Measurements from ENCODE around the gene KRT5. TPM values are rescaled to one million over a fixed set of nuclear protein-coding genes. Genes with fewer than 3 reads are reported as not detected.

KRT5 gene
- total and polyA plus RNA-seq, 2 donors (not counting 1 experiment from before 2014, with no cell fraction given): 0.82 TPM; not detected in 1

- Histone ChIP-seq H3K9me3 (ENCODE audit: control insufficient read depth, insufficient read depth, low read depth, low read length) (no peaks in the 10 kb centered on the region), H3K27me3 (ENCODE audit: control insufficient read depth, insufficient read depth, low read length) (peaks cover 2% of the 10 kb centered on the region), H2AFZ (ENCODE audit: low read length) (no peak overlapping the region), H3K36me3 (ENCODE audit: control insufficient read depth, insufficient read depth, low read length) (no peaks in the 10 kb centered on the region), H3K4me3 (replicated peaks in 1 of 4; ENCODE audit: control extremely low read depth in 1 of 4, insufficient read depth in 1 of 4, low read depth in 3 of 4, low read length in 4 of 4) (no peak overlapping the region), H3K27ac (ENCODE audit: insufficient read depth, low read length) (no peak overlapping the region), H4K20me1 (ENCODE audit: control insufficient read depth, extremely low read depth, insufficient read depth, low read length) (no peaks in the 10 kb centered on the region), H3K4me2 (ENCODE audit: extremely low read depth, insufficient read depth, low read length) (no peak overlapping the region), H3K4me1 (ENCODE audit: control insufficient read depth, extremely low read depth, insufficient read depth, low read length) (no peaks in the 10 kb centered on the region), H3K9ac (ENCODE audit: insufficient read depth, low read length) (no peak overlapping the region), H3K79me2 (ENCODE audit: control insufficient read depth, insufficient read depth, low read length) (no peaks in the 10 kb centered on the region)
- DNase-seq (ENCODE audit: low read depth in 2 of 2): no peak
- TF ChIP-seq, protein P1, sequence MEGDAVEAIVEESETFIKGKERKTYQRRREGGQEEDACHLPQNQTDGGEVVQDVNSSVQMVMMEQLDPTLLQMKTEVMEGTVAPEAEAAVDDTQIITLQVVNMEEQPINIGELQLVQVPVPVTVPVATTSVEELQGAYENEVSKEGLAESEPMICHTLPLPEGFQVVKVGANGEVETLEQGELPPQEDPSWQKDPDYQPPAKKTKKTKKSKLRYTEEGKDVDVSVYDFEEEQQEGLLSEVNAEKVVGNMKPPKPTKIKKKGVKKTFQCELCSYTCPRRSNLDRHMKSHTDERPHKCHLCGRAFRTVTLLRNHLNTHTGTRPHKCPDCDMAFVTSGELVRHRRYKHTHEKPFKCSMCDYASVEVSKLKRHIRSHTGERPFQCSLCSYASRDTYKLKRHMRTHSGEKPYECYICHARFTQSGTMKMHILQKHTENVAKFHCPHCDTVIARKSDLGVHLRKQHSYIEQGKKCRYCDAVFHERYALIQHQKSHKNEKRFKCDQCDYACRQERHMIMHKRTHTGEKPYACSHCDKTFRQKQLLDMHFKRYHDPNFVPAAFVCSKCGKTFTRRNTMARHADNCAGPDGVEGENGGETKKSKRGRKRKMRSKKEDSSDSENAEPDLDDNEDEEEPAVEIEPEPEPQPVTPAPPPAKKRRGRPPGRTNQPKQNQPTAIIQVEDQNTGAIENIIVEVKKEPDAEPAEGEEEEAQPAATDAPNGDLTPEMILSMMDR (conservative IDR thresholded peaks at IDR 0.05 in 1 of 2, IDR thresholded peaks at IDR 0.05 in 1 of 2; ENCODE audit: low read depth in 1 of 2, low read length in 2 of 2): no peak
- TF ChIP-seq EZH2 (IDR thresholded peaks at IDR 0.05; ENCODE audit: low read length, missing control alignments): no peak
These were observed 10.2 kb upstream of the KRT5 start for GRCh38 chr12:52530366-52530765.

GRCh38 chr12:52529846-52530245 lies 9.7 kb upstream of the KRT5 start:
- TF ChIP-seq EZH2 (IDR thresholded peaks at IDR 0.05; ENCODE audit: low read length, missing control alignments): no peak
- TF ChIP-seq, protein P1 (conservative IDR thresholded peaks at IDR 0.05 in 1 of 2, IDR thresholded peaks at IDR 0.05 in 1 of 2; ENCODE audit: low read depth in 1 of 2, low read length in 2 of 2): no peak
- no peak overlapping the region for H3K27ac ChIP-seq (ENCODE audit: insufficient read depth, low read length)
- DNase-seq (ENCODE audit: low read depth in 2 of 2): no peak
- no peaks in the 10 kb centered on the region for H3K79me2 ChIP-seq (ENCODE audit: control insufficient read depth, insufficient read depth, low read length)
- H4K20me1 ChIP-seq (ENCODE audit: control insufficient read depth, extremely low read depth, insufficient read depth, low read length): no peaks in the 10 kb centered on the region
- no peaks in the 10 kb centered on the region for H3K36me3 ChIP-seq (ENCODE audit: control insufficient read depth, insufficient read depth, low read length)
- H3K4me2 ChIP-seq (ENCODE audit: extremely low read depth, insufficient read depth, low read length): no peak overlapping the region
- H2AFZ ChIP-seq (ENCODE audit: low read length): no peak overlapping the region
- no peaks in the 10 kb centered on the region for H3K4me1 ChIP-seq (ENCODE audit: control insufficient read depth, extremely low read depth, insufficient read depth, low read length)
- H3K9ac ChIP-seq (ENCODE audit: insufficient read depth, low read length): no peak overlapping the region
- no peak overlapping the region for H3K4me3 ChIP-seq (replicated peaks in 1 of 4; ENCODE audit: control extremely low read depth in 1 of 4, insufficient read depth in 1 of 4, low read depth in 3 of 4, low read length in 4 of 4)
- no peaks in the 10 kb centered on the region for H3K9me3 ChIP-seq (ENCODE audit: control insufficient read depth, insufficient read depth, low read depth, low read length)
- H3K27me3 ChIP-seq (ENCODE audit: control insufficient read depth, insufficient read depth, low read length): peaks cover 2% of the 10 kb centered on the region

DNA sequence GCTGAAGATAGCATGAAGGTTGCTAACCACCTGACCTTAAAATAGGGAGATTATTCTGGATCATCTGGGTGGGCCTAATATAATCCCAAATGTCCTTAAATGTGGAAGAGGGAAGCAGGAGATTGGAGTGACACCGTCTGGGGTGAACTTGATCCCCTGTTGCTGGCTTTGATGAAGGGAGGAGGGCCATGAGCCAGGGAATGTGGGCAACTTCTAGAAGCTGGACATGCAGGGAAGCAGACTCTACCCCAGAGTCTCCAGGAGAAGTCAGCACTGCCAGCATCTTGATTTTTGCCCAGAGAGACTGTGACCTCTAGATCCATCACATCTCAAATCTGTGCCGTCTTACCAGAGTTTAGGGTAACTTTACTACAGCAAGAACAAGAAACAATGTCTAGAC lies 9.2 kb upstream of the KRT5 start:
- Histone ChIP-seq H3K4me2 (ENCODE audit: extremely low read depth, insufficient read depth, low read length) (no peak overlapping the region), H2AFZ (ENCODE audit: low read length) (no peak overlapping the region), H4K20me1 (ENCODE audit: control insufficient read depth, extremely low read depth, insufficient read depth, low read length) (no peaks in the 10 kb centered on the region), H3K4me1 (ENCODE audit: control insufficient read depth, extremely low read depth, insufficient read depth, low read length) (no peaks in the 10 kb centered on the region), H3K4me3 (replicated peaks in 1 of 4; ENCODE audit: control extremely low read depth in 1 of 4, insufficient read depth in 1 of 4, low read depth in 3 of 4, low read length in 4 of 4) (no peak overlapping the region), H3K9me3 (ENCODE audit: control insufficient read depth, insufficient read depth, low read depth, low read length) (no peaks in the 10 kb centered on the region), H3K27ac (ENCODE audit: insufficient read depth, low read length) (no peak overlapping the region), H3K79me2 (ENCODE audit: control insufficient read depth, insufficient read depth, low read length) (no peaks in the 10 kb centered on the region), H3K27me3 (ENCODE audit: control insufficient read depth, insufficient read depth, low read length) (peaks cover 2% of the 10 kb centered on the region), H3K36me3 (ENCODE audit: control insufficient read depth, insufficient read depth, low read length) (no peaks in the 10 kb centered on the region), H3K9ac (ENCODE audit: insufficient read depth, low read length) (no peak overlapping the region)
- no peak for DNase-seq (ENCODE audit: low read depth in 2 of 2)
- TF ChIP-seq, protein P1 (conservative IDR thresholded peaks at IDR 0.05 in 1 of 2, IDR thresholded peaks at IDR 0.05 in 1 of 2; ENCODE audit: low read depth in 1 of 2, low read length in 2 of 2): no peak
- TF ChIP-seq EZH2 (IDR thresholded peaks at IDR 0.05; ENCODE audit: low read length, missing control alignments): no peak
